Activated effector memory CD4-positive, alpha-beta T cell treated with anti-CD3 and anti-CD28 coated beads, Interleukin-2, amount 50 U/mL, for 16 hours (primary cell): ENCODE data around the gene TECTB.
"Not testable (repeated sequence)": the region's sequence is repeated elsewhere in the genome, so short reads cannot be mapped to it uniquely, and the experiment has no call there.

Experiments
- DNase-seq: peaks from one replicate; pipeline ENCODE4 v3.0.0-alpha.2; 2020

The TECTB gene

GRCh38 chr10:112283100-112283499 lies at the start of gene TECTB:
TECTB (plus strand) TSS chr10:112283400; CDS start chr10:112283735, 335 bp downstream.
- no peak for DNase-seq

- no peak for DNase-seq
Observed at GRCh38 chr10:112235141-112235540, 48.1 kb upstream of the TECTB start.

DNA sequence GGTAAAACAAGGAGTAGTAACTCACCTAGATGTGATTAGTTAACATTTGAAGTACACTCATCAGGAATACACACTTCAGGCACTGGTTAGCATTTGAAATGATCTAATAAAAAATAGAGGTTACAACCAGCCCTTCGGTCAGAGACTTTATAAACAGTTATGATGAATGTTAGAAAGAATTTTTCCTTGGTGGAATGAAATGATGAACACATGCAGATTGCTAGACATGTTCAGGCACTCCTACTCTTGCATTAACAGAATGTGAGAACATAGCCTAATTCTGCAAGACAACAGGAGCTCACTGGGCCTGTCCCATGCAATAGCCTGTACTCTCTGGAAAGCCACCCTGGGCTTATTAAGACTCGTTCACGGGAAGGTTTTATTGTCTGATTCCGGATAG lies 47.3 kb upstream of the TECTB start:
- no peak for DNase-seq

DNA sequence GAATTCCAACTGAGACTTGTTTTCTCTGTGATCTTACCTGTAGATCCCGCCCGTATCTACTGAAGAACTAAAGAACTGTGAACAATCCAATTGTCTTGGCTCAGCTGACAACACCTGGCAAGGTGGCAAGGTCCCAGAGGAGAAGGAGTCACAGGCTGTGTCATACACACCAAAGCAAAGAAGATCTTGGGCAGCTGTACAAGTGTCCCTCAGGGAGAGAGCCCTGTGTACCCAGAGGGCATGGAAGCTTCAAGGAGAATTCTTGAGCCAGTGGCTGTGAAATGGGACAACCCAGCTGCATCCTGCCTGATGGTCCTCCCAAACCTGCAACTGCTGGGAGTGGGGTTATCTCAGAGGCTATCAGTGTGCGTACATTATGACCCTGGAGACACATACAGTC lies 46.7 kb upstream of the TECTB start:
- no peak for DNase-seq

DNA sequence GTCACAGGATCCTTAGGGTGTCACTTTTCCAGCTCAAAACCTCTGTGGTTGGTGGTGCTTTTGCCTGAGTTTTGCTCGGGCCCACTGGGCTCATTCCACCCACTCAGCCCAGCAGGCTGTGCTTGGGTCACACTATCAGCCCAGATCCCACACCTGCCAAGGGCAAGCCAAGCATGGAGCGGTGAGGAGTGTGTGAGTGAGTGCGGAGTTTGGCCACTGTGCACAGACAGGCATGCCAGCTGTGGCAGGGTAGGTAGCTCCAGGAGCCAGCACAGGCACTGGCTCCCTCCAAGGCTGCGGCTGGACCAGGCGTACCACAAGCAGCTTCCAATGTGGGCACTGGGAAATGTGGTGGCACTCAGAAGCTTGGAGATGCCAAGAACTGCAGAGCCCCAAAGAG lies 43.9 kb upstream of the TECTB start:
- no peak for DNase-seq

- no peak for DNase-seq
Observed at GRCh38 chr10:112240441-112240840, 42.8 kb upstream of the TECTB start.

DNA sequence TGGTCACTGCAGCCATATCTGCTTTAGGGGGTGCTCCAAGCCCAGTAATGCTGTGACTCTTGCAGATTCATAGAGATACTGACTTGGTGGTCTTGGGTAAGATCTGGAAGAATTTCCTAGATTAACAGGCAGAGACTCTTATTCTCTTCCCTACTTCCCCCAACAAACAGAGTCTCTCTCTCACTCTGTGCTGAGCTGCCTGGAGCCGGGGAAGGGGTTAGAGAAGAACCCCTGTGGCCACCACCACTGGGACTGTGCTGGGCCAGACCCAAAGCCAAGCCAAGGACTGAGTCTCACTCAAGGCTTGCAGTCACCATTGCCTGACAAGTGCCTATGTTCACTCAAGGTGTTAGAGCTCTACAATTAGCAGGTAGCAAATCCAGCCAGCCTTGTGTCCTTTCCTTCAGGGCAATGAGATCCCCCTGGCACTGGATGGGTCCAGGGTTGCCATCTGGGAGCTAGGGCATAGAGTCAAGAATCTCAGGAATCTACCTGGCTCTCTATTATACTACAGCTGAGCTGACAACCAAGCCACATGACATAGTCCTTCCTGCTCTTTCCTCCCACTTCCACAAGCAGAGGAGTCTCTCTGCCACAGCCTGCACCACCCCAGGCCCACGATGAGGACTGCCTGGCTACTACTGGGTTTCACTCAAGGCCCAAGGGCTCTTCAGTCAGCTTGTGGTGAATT lies 41.4 kb upstream of the TECTB start:
- no peak for DNase-seq

- DNase-seq = no peak
Observed at GRCh38 chr10:112242769-112243168, 40.4 kb upstream of the TECTB start.

DNA sequence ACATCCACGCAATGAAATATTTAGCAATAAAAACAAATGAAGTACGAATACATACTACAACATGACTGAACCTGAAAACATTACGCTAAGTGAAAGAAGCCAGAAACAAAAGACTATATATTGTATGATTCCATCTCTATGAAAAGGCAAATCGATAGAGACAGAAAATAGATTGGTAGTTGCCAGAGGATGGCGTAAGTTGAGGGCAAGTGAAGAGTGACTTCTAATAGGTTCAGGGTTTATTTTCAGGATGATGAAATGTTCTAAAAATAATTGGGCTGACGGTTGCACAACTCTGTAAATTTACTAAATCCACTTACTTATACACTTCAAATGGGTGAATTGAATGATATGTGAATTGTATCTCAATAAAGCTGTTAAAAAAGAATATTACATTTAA lies 39.5 kb upstream of the TECTB start:
- no peak for DNase-seq

DNA sequence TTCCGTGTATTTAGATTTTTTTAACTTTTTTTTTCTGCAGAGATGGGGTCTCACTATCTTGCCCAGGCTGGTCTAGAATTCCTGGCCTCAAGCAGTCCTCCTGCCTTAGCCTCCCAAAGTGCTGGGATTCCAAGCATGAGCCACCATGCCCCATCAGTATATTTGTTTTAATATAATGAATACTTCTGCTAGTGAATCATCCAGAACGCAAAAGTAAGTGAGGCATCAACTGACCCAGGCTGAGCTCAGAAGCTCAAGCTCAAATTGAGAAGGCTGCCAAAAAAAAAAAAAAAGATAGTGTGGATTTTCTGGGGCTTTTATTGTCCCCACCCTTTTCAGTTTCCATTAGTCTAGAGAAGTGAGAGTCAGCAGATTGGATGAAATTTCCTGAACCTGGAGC lies 39.0 kb upstream of the TECTB start:
- no peak for DNase-seq

DNA sequence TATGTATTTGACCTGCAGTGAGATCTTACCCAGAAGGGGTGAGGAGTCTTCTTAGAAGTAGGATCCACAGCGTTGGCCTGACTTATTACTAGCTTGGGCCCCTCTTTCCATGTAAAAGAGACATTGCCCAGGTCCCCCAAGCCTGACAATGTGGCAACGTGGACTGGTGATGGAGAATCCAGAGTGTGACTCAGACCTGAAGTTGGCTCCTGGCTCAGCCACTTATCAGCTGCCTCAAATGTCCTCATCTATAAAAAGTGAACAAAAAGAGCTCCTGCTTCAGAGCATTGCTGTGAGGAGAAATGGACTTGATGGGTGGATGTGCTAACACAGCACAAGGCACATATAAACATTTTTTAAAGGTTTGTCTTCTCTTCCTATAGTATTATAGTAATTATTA lies 35.4 kb upstream of the TECTB start:
- no peak for DNase-seq

GRCh38 chr10:112248584-112249295 lies 34.5 kb upstream of the TECTB start:
- DNase-seq = no peak

- no peak for DNase-seq
Observed at GRCh38 chr10:112249722-112250121, 33.5 kb upstream of the TECTB start.

- DNase-seq = no peak
Observed at GRCh38 chr10:112250555-112250954, 32.6 kb upstream of the TECTB start.

DNA sequence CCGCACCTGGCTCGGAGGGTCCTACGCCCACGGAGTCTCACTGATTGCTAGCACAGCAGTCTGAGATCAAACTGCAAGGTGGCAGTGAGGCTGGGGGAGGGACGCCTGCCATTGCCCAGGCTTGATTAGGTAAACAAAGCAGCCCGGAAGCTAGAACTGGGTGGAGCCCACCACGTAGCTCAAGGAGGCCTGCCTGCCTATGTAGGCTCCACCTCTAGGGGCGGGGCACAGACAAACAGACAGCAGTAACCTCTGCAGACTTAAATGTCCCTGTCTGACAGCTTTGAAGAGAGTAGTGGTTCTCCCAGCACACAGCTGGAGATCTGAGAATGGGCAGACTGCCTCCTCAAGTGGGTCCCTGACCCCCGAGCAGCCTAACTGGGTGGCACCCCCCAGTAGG lies 32.0 kb upstream of the TECTB start:
- not testable (repeated sequence) for DNase-seq

DNA sequence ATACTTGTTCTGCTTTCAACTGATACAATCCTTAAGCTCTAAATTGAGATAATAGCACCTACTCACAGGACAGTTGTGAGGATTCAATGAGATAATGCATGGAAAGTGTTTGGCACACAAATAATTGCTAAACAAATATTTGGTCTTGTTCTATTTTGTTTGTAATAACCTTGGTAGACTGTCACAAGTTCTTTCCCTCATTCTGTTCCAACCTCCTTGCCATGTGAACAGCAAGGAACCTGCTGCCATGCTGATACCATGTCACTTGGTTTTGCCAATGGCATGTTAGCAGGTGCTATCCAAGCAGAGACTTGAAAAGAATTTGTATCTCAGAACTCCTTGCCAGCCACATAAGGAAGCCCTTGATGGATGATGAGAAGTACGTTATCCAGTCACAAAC lies 24.8 kb upstream of the TECTB start:
- no peak for DNase-seq

DNA sequence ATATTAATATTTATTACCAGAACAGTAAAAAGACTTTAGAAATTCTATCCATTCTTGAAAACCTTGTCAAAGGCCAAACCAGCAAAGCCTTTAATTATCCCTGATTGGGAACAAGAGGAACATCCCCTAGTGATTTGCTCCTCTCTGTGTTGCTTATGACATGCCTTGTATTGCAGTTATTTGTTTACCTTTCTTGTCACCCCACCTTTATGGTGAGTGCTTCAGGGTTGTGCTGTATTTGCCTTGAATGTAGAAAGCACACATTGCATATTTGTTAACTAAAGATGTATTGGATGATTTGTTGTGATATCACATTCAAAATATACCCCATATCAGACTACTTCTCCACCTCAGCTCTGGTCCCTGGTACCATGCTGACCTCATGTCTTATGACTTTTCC lies 23.5 kb upstream of the TECTB start:
- no peak for DNase-seq

GRCh38 chr10:112260831-112261230 lies 22.4 kb upstream of the TECTB start:
- no peak for DNase-seq

DNA sequence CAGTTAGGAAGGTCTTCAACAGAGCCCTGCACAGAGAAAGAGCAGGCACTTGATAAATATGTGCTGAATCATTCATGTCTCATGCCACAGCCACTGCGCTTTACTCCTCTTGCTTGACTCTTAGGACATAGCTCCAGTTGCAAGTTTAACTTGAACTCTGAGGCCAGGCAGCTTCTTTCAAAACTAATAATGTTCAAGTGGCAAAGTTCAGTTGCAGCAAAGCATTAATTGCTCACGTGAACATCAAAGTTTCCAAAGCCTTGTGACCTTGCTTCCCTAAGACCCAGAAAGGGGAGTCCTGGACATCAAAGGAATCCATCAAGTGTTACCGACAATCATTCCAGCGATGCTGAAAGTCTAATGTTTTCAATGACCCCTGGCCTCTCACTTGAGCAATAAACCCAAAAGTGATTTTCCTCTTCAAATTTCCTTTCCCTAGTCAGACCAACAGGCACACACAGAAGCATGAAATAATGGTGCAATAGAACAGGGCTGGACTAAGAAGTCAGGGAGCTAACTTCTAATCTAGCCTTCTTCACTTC lies 21.8 kb upstream of the TECTB start:
- no peak for DNase-seq

GRCh38 chr10:112262546-112262945 lies 20.7 kb upstream of the TECTB start:
- DNase-seq = no peak

GRCh38 chr10:112265745-112266144 lies 17.5 kb upstream of the TECTB start:
- no peak for DNase-seq

DNA sequence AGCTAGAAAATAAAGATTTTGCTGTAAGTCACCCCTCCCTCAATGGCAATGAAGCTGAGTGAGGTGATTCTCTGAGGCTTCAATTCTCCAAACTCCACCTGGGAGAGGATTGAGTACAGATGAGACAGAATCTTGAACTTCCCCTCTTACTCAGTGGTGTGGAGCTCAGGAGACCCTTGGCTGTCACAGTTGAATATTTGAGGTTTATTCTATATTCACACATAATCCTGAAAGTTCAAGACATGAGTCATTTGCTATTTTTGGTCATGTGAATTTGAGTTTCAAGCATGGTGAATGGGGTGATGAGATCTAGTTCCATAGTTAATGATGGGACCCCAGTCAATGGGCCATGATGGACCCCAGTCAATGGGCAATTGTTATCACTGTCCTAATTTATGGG lies 13.9 kb upstream of the TECTB start:
- DNase-seq = no peak

GRCh38 chr10:112271982-112272381 lies 11.2 kb upstream of the TECTB start:
- DNase-seq = no peak

DNA sequence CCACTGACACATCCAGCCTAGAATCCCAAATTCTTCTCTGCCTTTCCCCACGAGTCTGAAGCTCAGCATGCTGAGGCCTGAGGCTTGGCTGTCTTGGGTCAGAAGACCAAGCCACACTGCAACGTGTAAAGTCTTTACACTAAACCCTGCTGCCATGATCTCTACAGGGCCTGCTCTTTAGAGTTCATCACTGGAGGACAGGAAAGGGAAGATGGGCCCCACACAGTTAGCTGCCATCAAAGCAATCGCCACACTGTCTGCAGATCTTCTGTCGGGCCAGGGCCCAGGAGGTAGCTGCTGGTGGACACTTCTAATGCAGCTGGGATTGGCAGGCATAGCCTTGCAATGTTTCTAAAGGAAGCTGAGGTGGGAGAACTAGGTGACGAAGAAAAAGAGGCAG lies 8.4 kb upstream of the TECTB start:
- no peak for DNase-seq
